ENCODE data around the gene DCDC1. TPM values are rescaled to one million over a fixed set of nuclear protein-coding genes. Genes with fewer than 3 reads are reported as not detected.

The DCDC1 gene
- total RNA-seq, 5 donors from 2014 or later (not counting 1 experiment from before 2014, with no cell fraction given) = 0.09 to 1.0 (median 0.22) TPM; not detected in 1

DNA sequence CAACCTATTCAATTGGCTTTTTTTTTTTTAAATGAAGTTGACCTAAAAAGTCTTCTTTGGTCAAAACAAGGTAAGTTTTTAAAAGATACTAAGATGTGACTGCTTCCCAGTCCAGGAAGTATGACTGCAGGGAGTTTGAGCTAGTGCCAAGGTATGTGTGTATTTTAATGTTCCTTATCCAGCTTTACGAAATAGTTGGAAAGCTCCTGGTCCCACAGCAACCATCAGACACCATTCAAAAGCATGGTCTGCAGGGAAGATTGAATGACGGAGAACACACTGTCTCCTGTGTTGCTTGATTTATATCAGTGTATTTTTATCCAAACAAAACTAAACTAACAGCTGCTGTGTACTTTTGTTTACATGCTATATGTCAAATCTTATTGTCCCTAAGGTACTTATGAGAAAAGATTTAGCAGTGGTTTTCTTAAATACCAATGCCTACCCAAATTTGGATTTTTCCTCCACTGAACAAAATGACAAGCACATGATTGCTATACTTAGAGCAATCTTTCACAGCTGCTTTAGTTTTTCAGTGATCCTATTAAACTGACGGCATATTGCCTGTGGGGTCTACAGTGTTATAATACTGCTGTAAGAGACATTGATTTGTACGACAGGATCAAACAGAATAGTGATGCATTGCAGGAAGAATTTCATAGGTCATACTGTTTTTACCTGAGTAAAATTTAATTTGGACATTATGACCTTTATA lies 122.9 kb downstream of the DCDC1 start:
- no peaks in the 10 kb centered on the region for H3K4me1 ChIP-seq (ENCODE audit: control insufficient read depth in 1 of 2, extremely low read depth in 1 of 2, insufficient read depth in 2 of 2, low read length in 2 of 2)
- H3K27ac ChIP-seq (ENCODE audit: low read length) = no peak overlapping the region
- Mint-ChIP-seq H3K9me3 (no peaks in the 10 kb centered on the region), H3K36me3 (no peaks in the 10 kb centered on the region), H3K27ac (no peak overlapping the region), H3K4me1 (no peaks in the 10 kb centered on the region), H3K27me3 (peaks cover 0 to 11% of the 10 kb centered on the region in 2 donors), H3K4me3 (no peak overlapping the region)
- no peaks in the 10 kb centered on the region for H3K27me3 ChIP-seq (replicated peaks in 1 of 2; ENCODE audit: control insufficient read depth in 2 of 2, extremely low read depth in 1 of 2, insufficient read depth in 2 of 2, low read length in 1 of 2)
- ChIA-PET POLR2A (interaction anchor here in 1 of 2 donors (0.7 kb wide), 1 partner anchor 16 kb away, joined by 5 read pairs; no protein-coding TSS in a partner anchor), CTCF (interaction anchor here (0.7 kb wide), 2 partner anchors 205 to 216 kb away, joined by 3 read pairs; no protein-coding TSS in a partner anchor)
- 100% methylated on average over 1 of the region's 4 CpGs for WGBS (ENCODE audit: insufficient coverage)
- DNase-seq (no peak), ATAC-seq (replicated peaks in 1 of 4) (no peak)
- no peak overlapping the region for H3K4me3 ChIP-seq (ENCODE audit: control insufficient read depth in 1 of 2, extremely low read depth in 1 of 2, low read length in 1 of 2)
- no peaks in the 10 kb centered on the region for H3K36me3 ChIP-seq (ENCODE audit: control insufficient read depth in 2 of 2, extremely low read depth in 1 of 2, insufficient read depth in 1 of 2, low read length in 1 of 2)
- no peaks in the 10 kb centered on the region for H3K9me3 ChIP-seq

DNA sequence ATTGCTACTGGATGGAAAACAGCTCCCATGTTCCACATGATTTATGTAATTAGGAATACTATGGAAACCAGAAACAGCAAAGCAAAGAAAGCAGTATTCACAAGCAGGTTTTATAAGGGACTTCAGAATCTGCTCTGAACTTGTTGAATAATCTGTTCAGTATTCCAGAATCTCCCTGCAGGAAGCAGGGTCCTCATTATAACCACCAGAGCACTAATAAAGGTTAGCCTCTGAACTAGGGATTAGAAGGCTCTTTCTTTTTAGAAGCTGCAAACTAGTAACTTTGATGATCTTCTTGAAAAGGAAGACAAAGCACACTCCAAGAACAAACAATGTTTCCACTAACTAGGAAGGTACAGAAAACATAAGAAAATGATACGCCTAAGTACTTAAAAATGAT lies 125.8 kb downstream of the DCDC1 start:
- Histone ChIP-seq H3K36me3 (ENCODE audit: control insufficient read depth in 2 of 2, extremely low read depth in 1 of 2, insufficient read depth in 1 of 2, low read length in 1 of 2) (no peaks in the 10 kb centered on the region), H3K27me3 (replicated peaks in 1 of 2; ENCODE audit: control insufficient read depth in 2 of 2, extremely low read depth in 1 of 2, insufficient read depth in 2 of 2, low read length in 1 of 2) (no peaks in the 10 kb centered on the region), H3K9me3 (no peaks in the 10 kb centered on the region), H3K27ac (ENCODE audit: low read length) (no peak overlapping the region), H3K4me3 (ENCODE audit: control insufficient read depth in 1 of 2, extremely low read depth in 1 of 2, low read length in 1 of 2) (no peak overlapping the region), H3K4me1 (ENCODE audit: control insufficient read depth in 1 of 2, extremely low read depth in 1 of 2, insufficient read depth in 2 of 2, low read length in 2 of 2) (no peaks in the 10 kb centered on the region)
- no CpG with 5 or more reads among the region's 1 CpG for WGBS (ENCODE audit: insufficient coverage)
- DNase-seq = no peak
- no peak for ATAC-seq (replicated peaks in 1 of 4)
- no peak overlapping the region for H3K27ac Mint-ChIP-seq
- H3K36me3 Mint-ChIP-seq = no peaks in the 10 kb centered on the region
- H3K4me1 Mint-ChIP-seq = no peaks in the 10 kb centered on the region
- CTCF ChIA-PET = interaction anchor here in 1 of 2 donors (0.9 to 1.4 kb wide), 2 partner anchors 715 to 932 kb away, joined by 3 to 5 read pairs; no protein-coding TSS in a partner anchor
- no peaks in the 10 kb centered on the region for H3K9me3 Mint-ChIP-seq
- POLR2A ChIA-PET = interaction anchor here in 1 of 2 donors (0.5 kb wide), 1 partner anchor 45 kb away, joined by 3 read pairs; no protein-coding TSS in a partner anchor
- H3K4me3 Mint-ChIP-seq = no peak overlapping the region
- peaks cover 0 to 4% of the 10 kb centered on the region in 2 donors for H3K27me3 Mint-ChIP-seq

DNA sequence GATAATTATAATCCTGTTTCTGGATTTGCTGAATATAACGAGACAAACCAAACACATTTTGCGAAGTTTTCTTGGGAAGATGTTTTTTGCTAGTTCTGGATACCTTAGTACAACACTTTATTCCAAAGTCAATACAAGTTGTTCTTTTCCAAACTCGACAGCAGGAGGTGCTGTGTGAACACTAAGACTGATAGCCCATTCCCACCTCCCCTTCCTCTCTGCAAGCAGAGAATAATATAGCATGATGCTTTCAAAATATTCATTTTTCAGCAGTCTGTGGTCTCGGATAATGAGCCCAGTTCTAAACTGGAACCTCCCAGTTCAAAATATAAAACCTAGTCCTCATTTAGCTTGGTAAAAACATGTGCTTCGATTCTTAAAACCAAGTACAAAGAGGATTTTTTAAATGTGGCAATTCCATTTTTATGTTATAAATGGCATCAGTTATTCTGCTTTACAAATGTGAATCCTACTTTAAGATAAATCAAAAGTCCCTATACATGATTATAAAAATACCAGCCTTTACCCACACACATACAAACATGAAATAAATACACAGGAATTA lies 129.1 kb downstream of the DCDC1 start:
- no peak overlapping the region for H3K27ac Mint-ChIP-seq
- H3K4me3 Mint-ChIP-seq = no peak overlapping the region
- ATAC-seq (replicated peaks in 1 of 4) (no peak), DNase-seq (peak in 9 of 35 experiments; percentile 0 to 52 (median 6))
- no peaks in the 10 kb centered on the region for H3K27me3 ChIP-seq (replicated peaks in 1 of 2; ENCODE audit: control insufficient read depth in 2 of 2, extremely low read depth in 1 of 2, insufficient read depth in 2 of 2, low read length in 1 of 2)
- H3K27me3 Mint-ChIP-seq = peaks cover 0 to 4% of the 10 kb centered on the region in 2 donors
- H3K4me1 ChIP-seq (ENCODE audit: control insufficient read depth in 1 of 2, extremely low read depth in 1 of 2, insufficient read depth in 2 of 2, low read length in 2 of 2) = no peaks in the 10 kb centered on the region
- H3K36me3 ChIP-seq (ENCODE audit: control insufficient read depth in 2 of 2, extremely low read depth in 1 of 2, insufficient read depth in 1 of 2, low read length in 1 of 2) = no peaks in the 10 kb centered on the region
- H3K9me3 ChIP-seq = no peaks in the 10 kb centered on the region
- ChIA-PET POLR2A (no interaction called here), CTCF (interaction anchor here (0.7 to 2.8 kb wide), 8 partner anchors 155 to 1551 kb away, joined by 3 to 19 read pairs (median 4); no protein-coding TSS in a partner anchor)
- H3K27ac ChIP-seq (ENCODE audit: low read length) = no peak overlapping the region
- no peak overlapping the region for H3K4me3 ChIP-seq (ENCODE audit: control insufficient read depth in 1 of 2, extremely low read depth in 1 of 2, low read length in 1 of 2)
- WGBS (ENCODE audit: insufficient coverage) = 0% methylated on average over 1 of the region's 5 CpGs
- H3K4me1 Mint-ChIP-seq = no peaks in the 10 kb centered on the region
- no peaks in the 10 kb centered on the region for H3K9me3 Mint-ChIP-seq
- no peaks in the 10 kb centered on the region for H3K36me3 Mint-ChIP-seq

DNA sequence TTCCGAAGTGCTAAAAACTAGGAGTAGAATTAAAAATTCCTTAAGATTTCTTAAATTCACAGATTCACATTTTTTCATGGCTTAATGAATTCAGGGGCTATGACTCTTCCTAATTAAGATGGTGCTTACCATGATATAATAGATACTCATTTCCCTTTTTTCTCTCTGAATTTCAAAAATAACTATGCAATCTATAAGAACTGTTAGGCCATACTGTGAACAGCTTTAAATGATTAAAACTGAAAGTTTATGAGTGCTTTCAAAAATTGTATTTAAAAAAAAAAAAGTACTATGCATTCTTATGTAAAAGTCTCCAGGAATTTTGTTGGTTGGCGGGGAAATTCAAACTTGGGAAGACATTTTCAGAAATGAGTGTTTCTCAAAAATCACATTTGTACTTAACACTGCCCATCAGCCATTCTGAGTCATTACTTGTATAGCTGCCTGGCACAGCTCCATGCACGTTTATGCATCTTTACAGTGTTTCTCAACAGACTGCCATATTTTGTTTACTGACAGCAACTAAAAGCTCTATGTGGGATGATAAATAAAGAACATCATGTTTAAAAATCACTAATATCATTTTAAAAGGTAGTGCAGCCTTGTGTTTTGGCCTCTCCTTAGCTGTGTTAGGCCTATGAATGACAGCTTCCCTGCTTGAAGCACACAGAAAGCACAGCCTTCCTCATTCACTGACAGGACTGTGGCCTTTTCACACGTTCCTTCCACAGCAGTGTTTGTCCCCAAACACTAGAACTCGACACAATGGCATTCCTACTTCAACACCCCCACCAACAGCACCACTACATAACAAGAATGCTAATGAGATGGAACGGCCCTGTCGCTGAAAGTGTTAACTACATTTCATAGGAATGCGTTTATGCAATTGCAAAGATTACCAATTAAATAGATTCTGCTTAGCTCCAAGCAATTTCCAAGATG lies 131.4 kb downstream of the DCDC1 start:
- H3K27me3 ChIP-seq (replicated peaks in 1 of 2; ENCODE audit: control insufficient read depth in 2 of 2, extremely low read depth in 1 of 2, insufficient read depth in 2 of 2, low read length in 1 of 2) = no peaks in the 10 kb centered on the region
- H3K4me1 Mint-ChIP-seq = no peaks in the 10 kb centered on the region
- H3K9me3 ChIP-seq = no peaks in the 10 kb centered on the region
- WGBS (ENCODE audit: insufficient coverage) = 57% methylated on average over 1 of the region's 8 CpGs
- H3K9me3 Mint-ChIP-seq = no peaks in the 10 kb centered on the region
- H3K4me1 ChIP-seq (ENCODE audit: control insufficient read depth in 1 of 2, extremely low read depth in 1 of 2, insufficient read depth in 2 of 2, low read length in 2 of 2) = no peaks in the 10 kb centered on the region
- no peak overlapping the region for H3K4me3 ChIP-seq (ENCODE audit: control insufficient read depth in 1 of 2, extremely low read depth in 1 of 2, low read length in 1 of 2)
- H3K36me3 ChIP-seq (ENCODE audit: control insufficient read depth in 2 of 2, extremely low read depth in 1 of 2, insufficient read depth in 1 of 2, low read length in 1 of 2) = no peaks in the 10 kb centered on the region
- H3K27me3 Mint-ChIP-seq = peaks cover 0 to 4% of the 10 kb centered on the region in 2 donors
- no peaks in the 10 kb centered on the region for H3K36me3 Mint-ChIP-seq
- H3K4me3 Mint-ChIP-seq = no peak overlapping the region
- ATAC-seq (replicated peaks in 1 of 4) = no peak
- CTCF ChIA-PET = interaction anchor here (0.5 to 1.3 kb wide), 5 partner anchors 43 to 769 kb away, joined by 3 to 4 read pairs (median 3); no protein-coding TSS in a partner anchor
- H3K27ac Mint-ChIP-seq = no peak overlapping the region
- no peak for DNase-seq
- H3K27ac ChIP-seq (ENCODE audit: low read length) = no peak overlapping the region
- POLR2A ChIA-PET = interaction anchor here in 1 of 2 donors (0.7 kb wide), 1 partner anchor 511 kb away, joined by 4 read pairs; no protein-coding TSS in a partner anchor

DNA sequence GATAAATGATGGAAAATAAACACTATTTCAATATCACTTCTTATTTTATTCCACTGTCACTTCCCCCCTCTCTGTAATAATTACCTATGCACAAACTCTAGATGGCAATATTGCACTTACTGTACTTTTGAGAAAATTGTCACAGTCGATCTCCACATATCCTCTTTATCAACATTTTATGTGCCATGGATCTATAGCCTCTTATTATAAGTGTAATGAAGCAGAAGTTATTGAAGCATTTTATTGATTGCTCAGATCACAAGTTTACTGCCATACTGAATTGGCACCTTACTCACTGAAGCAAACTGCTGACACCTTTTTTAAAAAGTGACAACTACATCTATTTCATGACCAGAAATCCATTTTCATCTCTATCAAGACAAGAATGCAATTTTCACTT lies 133.4 kb downstream of the DCDC1 start:
- ChIA-PET POLR2A (no interaction called here), CTCF (interaction anchor here in 1 of 2 donors (0.9 to 1.4 kb wide), 3 partner anchors 722 to 940 kb away, joined by 3 to 5 read pairs (median 3); no protein-coding TSS in a partner anchor)
- no peaks in the 10 kb centered on the region for H3K4me1 Mint-ChIP-seq
- H3K4me3 ChIP-seq (ENCODE audit: control insufficient read depth in 1 of 2, extremely low read depth in 1 of 2, low read length in 1 of 2) = no peak overlapping the region
- no peak for ATAC-seq (replicated peaks in 1 of 4)
- no peaks in the 10 kb centered on the region for H3K4me1 ChIP-seq (ENCODE audit: control insufficient read depth in 1 of 2, extremely low read depth in 1 of 2, insufficient read depth in 2 of 2, low read length in 2 of 2)
- DNase-seq = peak in 1 of 35 experiments; percentile 5
- H3K27ac ChIP-seq (ENCODE audit: low read length) = no peak overlapping the region
- H3K27me3 ChIP-seq (replicated peaks in 1 of 2; ENCODE audit: control insufficient read depth in 2 of 2, extremely low read depth in 1 of 2, insufficient read depth in 2 of 2, low read length in 1 of 2) = no peaks in the 10 kb centered on the region
- H3K27me3 Mint-ChIP-seq = peaks cover 0 to 4% of the 10 kb centered on the region in 2 donors
- H3K36me3 ChIP-seq (ENCODE audit: control insufficient read depth in 2 of 2, extremely low read depth in 1 of 2, insufficient read depth in 1 of 2, low read length in 1 of 2) = no peaks in the 10 kb centered on the region
- no CpG with 5 or more reads among the region's 1 CpG for WGBS (ENCODE audit: insufficient coverage)
- no peaks in the 10 kb centered on the region for H3K36me3 Mint-ChIP-seq
- no peak overlapping the region for H3K4me3 Mint-ChIP-seq
- H3K9me3 Mint-ChIP-seq = no peaks in the 10 kb centered on the region
- no peaks in the 10 kb centered on the region for H3K9me3 ChIP-seq
- no peak overlapping the region for H3K27ac Mint-ChIP-seq

DNA sequence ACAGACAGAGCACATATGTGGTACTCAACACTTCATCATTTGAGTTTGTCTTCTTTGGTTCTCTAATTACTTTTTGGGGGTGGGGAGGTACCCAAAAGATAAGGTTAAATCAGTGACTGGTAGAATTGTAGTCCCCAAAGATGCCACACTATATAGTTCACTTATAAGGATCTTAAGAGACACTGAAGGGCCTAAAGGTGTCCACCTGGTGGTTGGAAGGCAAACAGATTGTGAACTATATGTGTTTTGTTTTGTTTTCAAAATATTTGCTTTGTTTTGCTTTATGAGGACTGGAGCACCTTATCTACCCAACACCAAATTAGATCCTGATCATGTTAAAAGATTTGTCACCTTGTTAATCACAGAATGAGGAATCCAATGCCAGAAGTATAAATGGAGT lies 136.1 kb downstream of the DCDC1 start:
- Mint-ChIP-seq H3K27ac (no peak overlapping the region), H3K27me3 (peaks cover 0 to 4% of the 10 kb centered on the region in 2 donors), H3K9me3 (no peaks in the 10 kb centered on the region), H3K4me1 (no peaks in the 10 kb centered on the region), H3K36me3 (no peaks in the 10 kb centered on the region), H3K4me3 (no peak overlapping the region)
- DNase-seq (no peak), ATAC-seq (replicated peaks in 1 of 4) (no peak)
- Histone ChIP-seq H3K4me3 (ENCODE audit: control insufficient read depth in 1 of 2, extremely low read depth in 1 of 2, low read length in 1 of 2) (no peak overlapping the region), H3K36me3 (ENCODE audit: control insufficient read depth in 2 of 2, extremely low read depth in 1 of 2, insufficient read depth in 1 of 2, low read length in 1 of 2) (no peaks in the 10 kb centered on the region), H3K4me1 (ENCODE audit: control insufficient read depth in 1 of 2, extremely low read depth in 1 of 2, insufficient read depth in 2 of 2, low read length in 2 of 2) (no peaks in the 10 kb centered on the region), H3K27me3 (replicated peaks in 1 of 2; ENCODE audit: control insufficient read depth in 2 of 2, extremely low read depth in 1 of 2, insufficient read depth in 2 of 2, low read length in 1 of 2) (no peaks in the 10 kb centered on the region), H3K27ac (ENCODE audit: low read length) (no peak overlapping the region), H3K9me3 (no peaks in the 10 kb centered on the region)
- CTCF ChIA-PET = interaction anchor here in 1 of 2 donors (0.6 kb wide), 1 partner anchor 947 kb away, joined by 3 read pairs; no protein-coding TSS in a partner anchor
- POLR2A ChIA-PET = no interaction called here
